IgD-negative memory B cell (primary cell): ENCODE results near the gene TBX10. TPM values are rescaled to one million over a fixed set of nuclear protein-coding genes. Genes with fewer than 3 reads are reported as not detected.
A peak's percentile ranks its signal among the peaks of the same experiment; 100 is the strongest.

Experiments
- H3K27ac Mint-ChIP-seq, 3 donors: one replicate each; pipeline ENCODE4 v1.8.0; 2020 to 2022; ENCODE audit warnings: mild to moderate bottlenecking in 3 of 3, mixed read lengths in 3 of 3, moderate library complexity in 1 of 3
- H3K27me3 Mint-ChIP-seq: one replicate; pipeline ENCODE4 v1.8.0; 2021; ENCODE audit warnings: mixed read lengths
- H3K36me3 Mint-ChIP-seq: one replicate; pipeline ENCODE4 v1.8.0; 2020; ENCODE audit warnings: mild to moderate bottlenecking, mixed read lengths
- H3K4me1 Mint-ChIP-seq, 3 donors: one replicate each; pipeline ENCODE4 v1.8.0; 2020 to 2022; ENCODE audit warnings: mixed read lengths in 3 of 3, mild to moderate bottlenecking in 1 of 3
- H3K4me3 Mint-ChIP-seq, 4 donors: one replicate each; pipeline ENCODE4 v1.8.0; 2020 to 2022; ENCODE audit warnings: mild to moderate bottlenecking in 4 of 4, mixed read lengths in 4 of 4, moderate library complexity in 3 of 4
- H3K9me3 Mint-ChIP-seq, 3 donors: one replicate each; pipeline ENCODE4 v1.8.0; 2020 to 2021; ENCODE audit warnings: mixed read lengths in 3 of 3, mild to moderate bottlenecking in 1 of 3
- polyA plus RNA-seq: library from polyadenylated mRNA; unstranded; fragments of 300-500 nt; fragmentation: Illumina TruSeq; gene quantifications from one replicate; pipeline ENCODE4 v1.2.3, GENCODE V29; 2021

The TBX10 gene
- polyA plus RNA-seq, 1 donor from 2014 or later: not detected

DNA sequence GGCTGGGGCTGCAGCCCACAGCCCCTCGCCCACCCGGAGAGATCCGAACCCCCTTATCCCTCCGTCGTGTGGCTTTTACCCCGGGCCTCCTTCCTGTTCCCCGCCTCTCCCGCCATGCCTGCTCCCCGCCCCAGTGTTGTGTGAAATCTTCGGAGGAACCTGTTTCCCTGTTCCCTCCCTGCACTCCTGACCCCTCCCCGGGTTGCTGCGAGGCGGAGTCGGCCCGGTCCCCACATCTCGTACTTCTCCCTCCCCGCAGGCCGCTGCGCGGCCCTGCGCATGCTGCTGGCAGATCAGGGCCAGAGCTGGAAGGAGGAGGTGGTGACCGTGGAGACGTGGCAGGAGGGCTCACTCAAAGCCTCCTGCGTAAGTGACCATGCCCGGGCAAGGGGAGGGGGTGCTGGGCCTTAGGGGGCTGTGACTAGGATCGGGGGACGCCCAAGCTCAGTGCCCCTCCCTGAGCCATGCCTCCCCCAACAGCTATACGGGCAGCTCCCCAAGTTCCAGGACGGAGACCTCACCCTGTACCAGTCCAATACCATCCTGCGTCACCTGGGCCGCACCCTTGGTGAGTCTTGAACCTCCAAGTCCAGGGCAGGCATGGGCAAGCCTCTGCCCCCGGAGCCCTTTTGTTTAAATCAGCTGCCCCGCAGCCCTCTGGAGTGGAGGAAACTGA lies 55.2 kb downstream of the TBX10 start:
- H3K27me3 Mint-ChIP-seq: peaks cover 5% of the 10 kb centered on the region
- H3K4me3 Mint-ChIP-seq: peak overlapping the region; percentile 65 to 89 (median 77)
- peak overlapping the region; percentile 4 to 97 (median 87) for H3K27ac Mint-ChIP-seq
- H3K36me3 Mint-ChIP-seq: no peaks in the 10 kb centered on the region
- peaks cover 51 to 53% (median 53%) of the 10 kb centered on the region in 3 donors for H3K4me1 Mint-ChIP-seq
- peaks cover 0 to 2% (median 0%) of the 10 kb centered on the region in 3 donors for H3K9me3 Mint-ChIP-seq

DNA sequence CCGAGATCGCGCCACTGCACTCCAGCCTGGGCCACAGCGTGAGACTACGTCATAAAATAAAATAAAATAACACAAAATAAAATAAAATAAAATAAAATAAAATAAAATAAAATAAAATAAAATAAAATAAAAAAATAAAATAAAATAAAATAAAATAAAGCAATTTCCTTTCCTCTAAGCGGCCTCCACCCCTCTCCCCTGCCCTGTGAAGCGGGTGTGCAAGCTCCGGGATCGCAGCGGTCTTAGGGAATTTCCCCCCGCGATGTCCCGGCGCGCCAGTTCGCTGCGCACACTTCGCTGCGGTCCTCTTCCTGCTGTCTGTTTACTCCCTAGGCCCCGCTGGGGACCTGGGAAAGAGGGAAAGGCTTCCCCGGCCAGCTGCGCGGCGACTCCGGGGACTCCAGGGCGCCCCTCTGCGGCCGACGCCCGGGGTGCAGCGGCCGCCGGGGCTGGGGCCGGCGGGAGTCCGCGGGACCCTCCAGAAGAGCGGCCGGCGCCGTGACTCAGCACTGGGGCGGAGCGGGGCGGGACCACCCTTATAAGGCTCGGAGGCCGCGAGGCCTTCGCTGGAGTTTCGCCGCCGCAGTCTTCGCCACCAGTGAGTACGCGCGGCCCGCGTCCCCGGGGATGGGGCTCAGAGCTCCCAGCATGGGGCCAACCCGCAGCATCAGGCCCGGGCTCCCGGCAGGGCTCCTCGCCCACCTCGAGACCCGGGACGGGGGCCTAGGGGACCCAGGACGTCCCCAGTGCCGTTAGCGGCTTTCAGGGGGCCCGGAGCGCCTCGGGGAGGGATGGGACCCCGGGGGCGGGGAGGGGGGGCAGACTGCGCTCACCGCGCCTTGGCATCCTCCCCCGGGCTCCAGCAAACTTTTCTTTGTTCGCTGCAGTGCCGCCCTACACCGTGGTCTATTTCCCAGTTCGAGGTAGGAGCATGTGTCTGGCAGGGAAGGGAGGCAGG lies 56.0 kb downstream of the TBX10 start, which contains the start of gene GSTP1:
Gene GSTP1 (plus strand): TSS at position 566 of the 958 bp plus-strand sequence. CDS start 32 bp downstream, at position 598.
- Mint-ChIP-seq H3K4me1 (peaks cover 52 to 56% (median 55%) of the 10 kb centered on the region in 3 donors), H3K36me3 (no peaks in the 10 kb centered on the region), H3K9me3 (peaks cover 0 to 2% (median 0%) of the 10 kb centered on the region in 3 donors), H3K4me3 (peak within 1 kb of the TSS; percentile 65 to 89 (median 86)), H3K27me3 (peaks cover 5% of the 10 kb centered on the region), H3K27ac (peak within 1 kb of the TSS; percentile 68 to 97 (median 87))

DNA sequence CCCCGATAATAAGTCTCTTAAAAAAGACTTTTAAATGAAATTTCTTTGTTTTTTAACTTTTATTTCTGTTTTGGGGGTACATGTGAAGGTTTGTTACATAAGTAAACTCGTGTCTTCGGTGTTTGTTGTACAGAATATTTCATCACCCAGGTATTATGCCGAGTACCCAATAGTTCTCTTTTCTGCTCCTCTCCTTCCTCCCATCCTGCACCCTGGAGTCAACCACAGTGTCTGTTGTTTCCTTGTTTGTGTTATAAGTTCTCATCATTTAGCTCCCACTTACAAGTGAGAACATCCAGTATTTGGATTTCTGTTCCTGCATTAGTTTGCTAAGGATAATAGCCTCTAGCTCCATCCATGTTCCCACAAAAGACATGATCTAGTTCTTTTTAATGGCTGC lies 57.6 kb downstream of the TBX10 start:
- Mint-ChIP-seq H3K27me3 (peaks cover 13% of the 10 kb centered on the region), H3K9me3 (no peaks in the 10 kb centered on the region), H3K27ac (peak overlapping the region in 2 of 3 donors; percentile 19 to 68), H3K36me3 (no peaks in the 10 kb centered on the region), H3K4me3 (peak overlapping the region in 2 of 4 donors; percentile 63 to 83), H3K4me1 (peaks cover 41 to 44% (median 43%) of the 10 kb centered on the region in 3 donors)

DNA sequence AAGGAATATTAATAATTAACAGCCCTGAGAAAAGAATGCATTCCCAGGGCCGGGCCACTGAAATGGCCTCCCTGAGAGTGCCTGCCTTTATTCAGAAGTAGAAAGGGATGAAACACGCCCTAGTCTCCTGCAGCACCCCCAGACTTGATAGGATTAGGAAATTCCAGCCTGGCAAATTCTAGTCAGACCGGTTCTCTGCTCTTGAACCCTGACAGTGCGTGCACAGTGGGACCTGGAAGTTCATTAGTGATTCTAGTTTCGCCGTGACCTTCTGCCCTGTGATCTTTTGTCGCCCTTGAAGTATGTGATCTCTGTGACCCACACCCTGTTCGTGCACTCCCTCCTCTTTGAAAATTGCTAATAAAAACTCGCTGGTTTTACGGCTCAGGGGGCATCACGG lies 58.1 kb downstream of the TBX10 start:
- Mint-ChIP-seq H3K27ac (no peak overlapping the region), H3K27me3 (peaks cover 13% of the 10 kb centered on the region), H3K4me3 (peak overlapping the region in 1 of 4 donors; percentile 63), H3K4me1 (peaks cover 36 to 39% (median 38%) of the 10 kb centered on the region in 3 donors), H3K9me3 (no peaks in the 10 kb centered on the region), H3K36me3 (no peaks in the 10 kb centered on the region)

Other genes starting within 250 kb of the TBX10 start
- gene RAD9A, start 247.8 kb downstream of the TBX10 start, polyA plus RNA-seq: 12.0 TPM
- gene PPP1CA, start 237.9 kb downstream of the TBX10 start, polyA plus RNA-seq: 546 TPM
- 341 TPM for gene TBC1D10C, start 235.7 kb downstream of the TBX10 start, polyA plus RNA-seq
- gene CARNS1, start 224.1 kb downstream of the TBX10 start, polyA plus RNA-seq: 2.4 TPM
- gene RPS6KB2, start 211.3 kb downstream of the TBX10 start, polyA plus RNA-seq: 65.1 TPM
- gene PTPRCAP, start 202.1 kb downstream of the TBX10 start, polyA plus RNA-seq: 1,093 TPM
- gene CORO1B, start 196.3 kb downstream of the TBX10 start, polyA plus RNA-seq: 19.9 TPM
- gene GPR152, start 187.0 kb downstream of the TBX10 start, polyA plus RNA-seq: 1.8 TPM
- 3.9 TPM for gene CABP4, start 184.4 kb downstream of the TBX10 start, polyA plus RNA-seq
- 272 TPM for gene TMEM134, start 170.5 kb downstream of the TBX10 start, polyA plus RNA-seq
- 158 TPM for gene AIP, start 156.7 kb downstream of the TBX10 start, polyA plus RNA-seq
- 40.6 TPM for gene PITPNM1, start 134.4 kb downstream of the TBX10 start, polyA plus RNA-seq
- gene CDK2AP2, start 131.6 kb downstream of the TBX10 start, polyA plus RNA-seq: 133 TPM
- gene CABP2, start 116.3 kb downstream of the TBX10 start, polyA plus RNA-seq: not detected
- gene GSTP1, start 56.0 kb downstream of the TBX10 start, polyA plus RNA-seq: 214 TPM
- gene NDUFV1, start 32.8 kb downstream of the TBX10 start, polyA plus RNA-seq: 121 TPM
- gene NUDT8, start 9.8 kb downstream of the TBX10 start, polyA plus RNA-seq: 2.9 TPM
- gene ACY3, start 11.0 kb upstream of the TBX10 start, polyA plus RNA-seq: 0.63 TPM
- not detected for gene ALDH3B2, start 34.9 kb upstream of the TBX10 start, polyA plus RNA-seq